Measurements from ENCODE around the gene NRM. TPM values are rescaled to one million over a fixed set of nuclear protein-coding genes. Genes with fewer than 3 reads are reported as not detected.

NRM gene
- 3.7 TPM for total RNA-seq

- Histone ChIP-seq H3K4me3 (ENCODE audit: low read length in 3 of 3) (peak within 1 kb of the TSS; percentile 79 to 90 (median 81)), H3K27ac (ENCODE audit: low read depth, low read length) (peak within 1 kb of the TSS; percentile 99), H3K36me3 (ENCODE audit: control insufficient read depth in 3 of 3, insufficient read depth in 3 of 3, low read length in 3 of 3) (no peaks in the 10 kb centered on the region), H3K9me3 (ENCODE audit: control insufficient read depth in 3 of 3, low read length in 3 of 3) (no peaks in the 10 kb centered on the region), H3K4me1 (ENCODE audit: control insufficient read depth in 3 of 3, insufficient read depth in 3 of 3, low read length in 3 of 3) (peaks cover 39 to 46% (median 41%) of the 10 kb centered on the region in 3 donors), H3K9ac (ENCODE audit: low read depth in 1 of 3, low read length in 3 of 3) (peak within 1 kb of the TSS; percentile 66 to 74 (median 74)), H3K27me3 (ENCODE audit: control insufficient read depth in 3 of 3, insufficient read depth in 3 of 3, low read length in 3 of 3) (no peaks in the 10 kb centered on the region)
These were observed at the start of gene NRM for GRCh38 chr6:30690403-30691207. NRM (minus strand) TSS chr6:30690984; CDS start chr6:30690974, 10 bp downstream.

- peak overlapping the region; percentile 93 for H3K27ac ChIP-seq (ENCODE audit: low read depth, low read length)
- no peaks in the 10 kb centered on the region for H3K27me3 ChIP-seq (ENCODE audit: control insufficient read depth in 3 of 3, insufficient read depth in 3 of 3, low read length in 3 of 3)
- no peak overlapping the region for H3K4me3 ChIP-seq (ENCODE audit: low read length in 3 of 3)
- peaks cover 31 to 47% (median 34%) of the 10 kb centered on the region in 3 donors for H3K4me1 ChIP-seq (ENCODE audit: control insufficient read depth in 3 of 3, insufficient read depth in 3 of 3, low read length in 3 of 3)
- no peaks in the 10 kb centered on the region for H3K9me3 ChIP-seq (ENCODE audit: control insufficient read depth in 3 of 3, low read length in 3 of 3)
- peaks cover 44 to 57% (median 53%) of the 10 kb centered on the region in 3 donors for H3K36me3 ChIP-seq (ENCODE audit: control insufficient read depth in 3 of 3, insufficient read depth in 3 of 3, low read length in 3 of 3)
- H3K9ac ChIP-seq (ENCODE audit: low read depth in 1 of 3, low read length in 3 of 3) = no peak overlapping the region
These were observed 49.7 kb upstream of the NRM start for GRCh38 chr6:30740540-30740870.

- peaks cover 24 to 35% (median 28%) of the 10 kb centered on the region in 3 donors for H3K4me1 ChIP-seq (ENCODE audit: control insufficient read depth in 3 of 3, insufficient read depth in 3 of 3, low read length in 3 of 3)
These were observed 47.7 kb upstream of the NRM start for GRCh38 chr6:30738532-30738931.

GRCh38 chr6:30735668-30736314 is 45.0 kb upstream of the NRM start:
- peaks cover 57 to 71% (median 69%) of the 10 kb centered on the region in 3 donors for H3K36me3 ChIP-seq (ENCODE audit: control insufficient read depth in 3 of 3, insufficient read depth in 3 of 3, low read length in 3 of 3)
- H3K4me1 ChIP-seq (ENCODE audit: control insufficient read depth in 3 of 3, insufficient read depth in 3 of 3, low read length in 3 of 3) = peaks cover 5 to 16% (median 10%) of the 10 kb centered on the region in 3 donors
- no peak overlapping the region for H3K27ac ChIP-seq (ENCODE audit: low read depth, low read length)
- no peaks in the 10 kb centered on the region for H3K27me3 ChIP-seq (ENCODE audit: control insufficient read depth in 3 of 3, insufficient read depth in 3 of 3, low read length in 3 of 3)
- no peak overlapping the region for H3K9ac ChIP-seq (ENCODE audit: low read depth in 1 of 3, low read length in 3 of 3)
- H3K9me3 ChIP-seq (ENCODE audit: control insufficient read depth in 3 of 3, low read length in 3 of 3) = no peaks in the 10 kb centered on the region
- H3K4me3 ChIP-seq (ENCODE audit: low read length in 3 of 3) = no peak overlapping the region

More at GRCh38 chr6:30738532-30738931, 47.7 kb upstream of the NRM start:
- H3K27me3 ChIP-seq (ENCODE audit: control insufficient read depth in 3 of 3, insufficient read depth in 3 of 3, low read length in 3 of 3) = no peaks in the 10 kb centered on the region
- H3K4me3 ChIP-seq (ENCODE audit: low read length in 3 of 3) = no peak overlapping the region
- no peak overlapping the region for H3K27ac ChIP-seq (ENCODE audit: low read depth, low read length)
- no peak overlapping the region for H3K9ac ChIP-seq (ENCODE audit: low read depth in 1 of 3, low read length in 3 of 3)
- no peaks in the 10 kb centered on the region for H3K9me3 ChIP-seq (ENCODE audit: control insufficient read depth in 3 of 3, low read length in 3 of 3)
- peaks cover 55 to 68% (median 61%) of the 10 kb centered on the region in 3 donors for H3K36me3 ChIP-seq (ENCODE audit: control insufficient read depth in 3 of 3, insufficient read depth in 3 of 3, low read length in 3 of 3)

- Histone ChIP-seq H3K9ac (ENCODE audit: low read depth in 1 of 3, low read length in 3 of 3) (no peak overlapping the region), H3K4me1 (ENCODE audit: control insufficient read depth in 3 of 3, insufficient read depth in 3 of 3, low read length in 3 of 3) (peaks cover 3 to 10% (median 4%) of the 10 kb centered on the region in 3 donors), H3K36me3 (ENCODE audit: control insufficient read depth in 3 of 3, insufficient read depth in 3 of 3, low read length in 3 of 3) (peaks cover 48 to 67% (median 64%) of the 10 kb centered on the region in 3 donors), H3K9me3 (ENCODE audit: control insufficient read depth in 3 of 3, low read length in 3 of 3) (no peaks in the 10 kb centered on the region), H3K27me3 (ENCODE audit: control insufficient read depth in 3 of 3, insufficient read depth in 3 of 3, low read length in 3 of 3) (no peaks in the 10 kb centered on the region), H3K27ac (ENCODE audit: low read depth, low read length) (no peak overlapping the region), H3K4me3 (ENCODE audit: low read length in 3 of 3) (no peak overlapping the region)
These were observed 41.6 kb upstream of the NRM start for GRCh38 chr6:30732237-30732943.

GRCh38 chr6:30730601-30731435 is 40.0 kb upstream of the NRM start:
- Histone ChIP-seq H3K36me3 (ENCODE audit: control insufficient read depth in 3 of 3, insufficient read depth in 3 of 3, low read length in 3 of 3) (peaks cover 44 to 70% (median 60%) of the 10 kb centered on the region in 3 donors), H3K9ac (ENCODE audit: low read depth in 1 of 3, low read length in 3 of 3) (no peak overlapping the region), H3K27ac (ENCODE audit: low read depth, low read length) (no peak overlapping the region), H3K4me3 (ENCODE audit: low read length in 3 of 3) (no peak overlapping the region), H3K9me3 (ENCODE audit: control insufficient read depth in 3 of 3, low read length in 3 of 3) (no peaks in the 10 kb centered on the region), H3K4me1 (ENCODE audit: control insufficient read depth in 3 of 3, insufficient read depth in 3 of 3, low read length in 3 of 3) (peaks cover 4 to 6% (median 6%) of the 10 kb centered on the region in 3 donors), H3K27me3 (ENCODE audit: control insufficient read depth in 3 of 3, insufficient read depth in 3 of 3, low read length in 3 of 3) (no peaks in the 10 kb centered on the region)

- Histone ChIP-seq H3K4me3 (ENCODE audit: low read length in 3 of 3) (no peak overlapping the region), H3K36me3 (ENCODE audit: control insufficient read depth in 3 of 3, insufficient read depth in 3 of 3, low read length in 3 of 3) (peaks cover 52 to 76% (median 70%) of the 10 kb centered on the region in 3 donors), H3K27ac (ENCODE audit: low read depth, low read length) (no peak overlapping the region)
These were observed 37.3 kb upstream of the NRM start for GRCh38 chr6:30727920-30728553.

GRCh38 chr6:30726506-30727413 is 36.0 kb upstream of the NRM start:
- Histone ChIP-seq H3K9ac (ENCODE audit: low read depth in 1 of 3, low read length in 3 of 3) (no peak overlapping the region), H3K27ac (ENCODE audit: low read depth, low read length) (no peak overlapping the region), H3K4me1 (ENCODE audit: control insufficient read depth in 3 of 3, insufficient read depth in 3 of 3, low read length in 3 of 3) (peaks cover 22 to 37% (median 27%) of the 10 kb centered on the region in 3 donors), H3K4me3 (ENCODE audit: low read length in 3 of 3) (no peak overlapping the region), H3K27me3 (ENCODE audit: control insufficient read depth in 3 of 3, insufficient read depth in 3 of 3, low read length in 3 of 3) (no peaks in the 10 kb centered on the region), H3K36me3 (ENCODE audit: control insufficient read depth in 3 of 3, insufficient read depth in 3 of 3, low read length in 3 of 3) (peaks cover 49 to 70% (median 63%) of the 10 kb centered on the region in 3 donors), H3K9me3 (ENCODE audit: control insufficient read depth in 3 of 3, low read length in 3 of 3) (no peaks in the 10 kb centered on the region)

More at GRCh38 chr6:30727920-30728553, 37.3 kb upstream of the NRM start:
- no peaks in the 10 kb centered on the region for H3K9me3 ChIP-seq (ENCODE audit: control insufficient read depth in 3 of 3, low read length in 3 of 3)
- no peak overlapping the region for H3K9ac ChIP-seq (ENCODE audit: low read depth in 1 of 3, low read length in 3 of 3)
- no peaks in the 10 kb centered on the region for H3K27me3 ChIP-seq (ENCODE audit: control insufficient read depth in 3 of 3, insufficient read depth in 3 of 3, low read length in 3 of 3)
- peaks cover 10 to 26% (median 16%) of the 10 kb centered on the region in 3 donors for H3K4me1 ChIP-seq (ENCODE audit: control insufficient read depth in 3 of 3, insufficient read depth in 3 of 3, low read length in 3 of 3)

Measured in skeletal muscle tissue (tissue), 4 donors.